Omental fat pad (tissue), 4 donors: Measurements from ENCODE around the gene DAAM1. TPM values are rescaled to one million over a fixed set of nuclear protein-coding genes. Genes with fewer than 3 reads are reported as not detected.

Experiments
- ATAC-seq: fragments of 150-250 bp; one replicate; pipeline ENCODE4 v1.9.1; 2016; ENCODE audit warnings: mild to moderate bottlenecking, moderate library complexity; ENCODE audit not compliant: low FRiP score
- DNase-seq: peaks from one replicate; pipeline ENCODE4 v3.0.0-alpha.2; 2019; ENCODE audit warnings: low spot score
- total RNA-seq, 4 donors: library from RNA; depleted of rRNA; stranded (reverse); fragments of >200 nt; gene quantifications; one replicate each; pipeline ENCODE4 v1.1.0, GENCODE V29; 2016
- TF ChIP-seq, protein P1 (sequence below), 3 donors: fragments of 450-650 bp; IDR thresholded peaks; one replicate each; pipeline ENCODE4 v1.5.1; 2016 to 2017; ENCODE audit warnings: antibody characterized with exemption in 3 of 3, mild to moderate bottlenecking in 3 of 3, moderate library complexity in 2 of 3

The DAAM1 gene
- total RNA-seq, 4 donors from 2014 or later: 49.8 to 73.6 (median 51.6) TPM

DNA sequence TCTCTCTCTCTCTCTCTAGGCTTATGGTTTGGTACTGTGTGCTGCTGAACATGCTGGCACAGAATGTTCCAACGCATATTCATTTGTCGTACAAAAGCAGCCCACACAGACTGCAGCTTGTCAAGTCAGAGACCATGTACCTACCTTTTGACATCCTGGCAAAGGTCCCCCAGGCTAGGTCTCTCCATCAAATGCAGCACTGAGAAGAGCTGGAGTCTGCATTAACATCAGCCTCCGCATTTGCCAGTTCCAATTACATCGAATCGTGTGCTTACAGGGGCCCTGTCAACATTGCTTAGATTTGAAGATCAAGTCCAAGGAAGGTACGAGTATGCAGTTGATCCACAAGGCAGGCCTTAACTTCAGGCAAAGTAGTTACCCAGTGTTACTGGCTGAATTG lies 228.8 kb downstream of the DAAM1 start:
- ATAC-seq: no peak
- TF ChIP-seq, protein P1, sequence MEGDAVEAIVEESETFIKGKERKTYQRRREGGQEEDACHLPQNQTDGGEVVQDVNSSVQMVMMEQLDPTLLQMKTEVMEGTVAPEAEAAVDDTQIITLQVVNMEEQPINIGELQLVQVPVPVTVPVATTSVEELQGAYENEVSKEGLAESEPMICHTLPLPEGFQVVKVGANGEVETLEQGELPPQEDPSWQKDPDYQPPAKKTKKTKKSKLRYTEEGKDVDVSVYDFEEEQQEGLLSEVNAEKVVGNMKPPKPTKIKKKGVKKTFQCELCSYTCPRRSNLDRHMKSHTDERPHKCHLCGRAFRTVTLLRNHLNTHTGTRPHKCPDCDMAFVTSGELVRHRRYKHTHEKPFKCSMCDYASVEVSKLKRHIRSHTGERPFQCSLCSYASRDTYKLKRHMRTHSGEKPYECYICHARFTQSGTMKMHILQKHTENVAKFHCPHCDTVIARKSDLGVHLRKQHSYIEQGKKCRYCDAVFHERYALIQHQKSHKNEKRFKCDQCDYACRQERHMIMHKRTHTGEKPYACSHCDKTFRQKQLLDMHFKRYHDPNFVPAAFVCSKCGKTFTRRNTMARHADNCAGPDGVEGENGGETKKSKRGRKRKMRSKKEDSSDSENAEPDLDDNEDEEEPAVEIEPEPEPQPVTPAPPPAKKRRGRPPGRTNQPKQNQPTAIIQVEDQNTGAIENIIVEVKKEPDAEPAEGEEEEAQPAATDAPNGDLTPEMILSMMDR (IDR thresholded peaks at IDR 0.05): no peak

DNA sequence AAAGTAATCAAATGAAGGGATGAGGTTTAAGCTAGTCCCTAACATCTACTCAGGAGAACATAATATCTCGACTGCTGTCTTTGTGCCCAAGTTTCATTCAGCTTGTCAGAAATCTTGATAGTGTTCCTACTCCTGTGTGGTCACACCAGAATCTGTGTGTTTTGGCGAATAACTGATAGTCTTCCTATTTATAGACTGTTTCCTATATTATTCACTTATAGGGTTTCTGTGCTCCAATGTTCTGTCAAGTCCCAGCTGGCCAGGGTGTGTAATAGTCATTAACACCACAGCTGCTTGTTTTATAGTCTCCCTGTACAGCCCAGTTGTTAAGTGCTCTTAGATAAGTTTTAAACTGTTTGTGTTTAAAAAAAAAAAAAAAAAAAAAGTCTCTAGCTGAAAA lies 230.8 kb downstream of the DAAM1 start:
- DNase-seq (no peak), ATAC-seq (no peak)
- TF ChIP-seq, protein P1 (IDR thresholded peaks at IDR 0.05): no peak

More for the DNA sequence above, 228.8 kb downstream of the DAAM1 start:
- no peak for DNase-seq
